Activated gamma-delta T cell (primary cell): ENCODE results near the gene CHST12.
"Not testable (repeated sequence)": the region's sequence is repeated elsewhere in the genome, so short reads cannot be mapped to it uniquely, and the experiment has no call there.

Experiments
- DNase-seq: peaks from one replicate; lab custom pipeline; 2025; lab: John Stamatoyannopoulos, UW

Gene CHST12

GRCh38 chr7:2378125-2378524 is 25.3 kb upstream of the CHST12 start:
- not testable (repeated sequence) for DNase-seq

- DNase-seq, result no peak
Measured at GRCh38 chr7:2379161-2379560, 24.2 kb upstream of the CHST12 start.

GRCh38 chr7:2379821-2380450 is 23.5 kb upstream of the CHST12 start:
- no peak for DNase-seq

GRCh38 chr7:2380461-2380860 is 22.9 kb upstream of the CHST12 start:
- DNase-seq, result no peak

GRCh38 chr7:2381227-2381626 is 22.2 kb upstream of the CHST12 start:
- no peak for DNase-seq

- no peak for DNase-seq
Measured at GRCh38 chr7:2381881-2382509, 21.4 kb upstream of the CHST12 start.

- no peak for DNase-seq
Measured at GRCh38 chr7:2383543-2384274, 19.7 kb upstream of the CHST12 start.

- no peak for DNase-seq
Measured at GRCh38 chr7:2384354-2385243, 18.8 kb upstream of the CHST12 start.

- DNase-seq, result not testable (repeated sequence)
Measured at GRCh38 chr7:2386122-2386521, 17.3 kb upstream of the CHST12 start.

GRCh38 chr7:2386964-2387669 is 16.3 kb upstream of the CHST12 start:
- no peak for DNase-seq

- no peak for DNase-seq
Measured at GRCh38 chr7:2387897-2388636, 15.3 kb upstream of the CHST12 start.

GRCh38 chr7:2388637-2388954 is 14.8 kb upstream of the CHST12 start:
- DNase-seq, result no peak

GRCh38 chr7:2390020-2390816 is 13.2 kb upstream of the CHST12 start:
- DNase-seq, result not testable (repeated sequence)

GRCh38 chr7:2393706-2394105 is 9.7 kb upstream of the CHST12 start:
- no peak for DNase-seq

- no peak for DNase-seq
Measured at GRCh38 chr7:2394566-2395082, 8.8 kb upstream of the CHST12 start.

- DNase-seq, result no peak
Measured at GRCh38 chr7:2398506-2398905, 4.9 kb upstream of the CHST12 start.

GRCh38 chr7:2399848-2400587 is 3.4 kb upstream of the CHST12 start:
- DNase-seq, result no peak

- no peak for DNase-seq
Measured at GRCh38 chr7:2402687-2403013, 761 bp upstream of the CHST12 start.
